Mucosa of descending colon (tissue), 3 donors: ENCODE data around the gene ADGRF4. TPM values are rescaled to one million over a fixed set of nuclear protein-coding genes. Genes with fewer than 3 reads are reported as not detected.

Source experiments
- ATAC-seq: fragments of 200-7000 bp; cut with Tn5 transposase; one replicate; pipeline ENCODE4 v1.9.1; 2020; ENCODE audit warnings: mild to moderate bottlenecking, moderate library complexity
- DNase-seq, 3 donors: peaks; one replicate each; pipeline ENCODE4 v3.0.0-alpha.2; 2020
- H3K36me3 ChIP-seq: fragments of 200-600 bp; one replicate; pipeline ENCODE4 v1.8.0; 2021; ENCODE audit warnings: low read depth, mild to moderate bottlenecking
- H3K4me1 ChIP-seq: fragments of 200-600 bp; one replicate; pipeline ENCODE4 v1.8.0; 2021; ENCODE audit warnings: low read depth, mild to moderate bottlenecking
- H3K4me3 ChIP-seq: fragments of 200-600 bp; one replicate; pipeline ENCODE4 v1.8.0; 2021; ENCODE audit warnings: mild to moderate bottlenecking
- H3K9me3 ChIP-seq: fragments of 200-600 bp; one replicate; pipeline ENCODE4 v1.8.0; 2021; ENCODE audit warnings: mild to moderate bottlenecking
- intact Hi-C, 2 donors: fragments of 100-400 bp; cut with DNase I in 1 of 2; cut with micrococcal nuclease in 1 of 2; formaldehyde crosslinking; loops; one replicate each; pipeline versions ENCODE4 v1.11.0 to v1.11.1; 2022; cut with DNase I, micrococcal nuclease
- total RNA-seq, 3 donors: library from RNA; stranded (reverse); fragmentation: NEBNext Ultra II Directional in 2 of 3; extraction: Animal tissue kit (Norgen Biotek cat#: 25700) in 2 of 3; gene quantifications; one replicate each; pipeline versions ENCODE4 v1.2.1 to v1.2.4, GENCODE V29; 2021 to 2023
- TF ChIP-seq, protein P1 (sequence below): fragments of 200-600 bp; IDR thresholded peaks from one replicate; pipeline ENCODE4 v1.8.0; 2022; ENCODE audit warnings: antibody characterized with exemption, mild to moderate bottlenecking
- donor health status: DM: no; HTN: no; CAD: no; lungs with moderate emphysema.
- donor health status: DM: no; HTN: no; CAD: no.
- donor health status: DM: no; HTN: yes; CAD: no.

The ADGRF4 gene
- total RNA-seq, 3 donors from 2014 or later, result 0.79 to 3.9 (median 2.6) TPM

DNA sequence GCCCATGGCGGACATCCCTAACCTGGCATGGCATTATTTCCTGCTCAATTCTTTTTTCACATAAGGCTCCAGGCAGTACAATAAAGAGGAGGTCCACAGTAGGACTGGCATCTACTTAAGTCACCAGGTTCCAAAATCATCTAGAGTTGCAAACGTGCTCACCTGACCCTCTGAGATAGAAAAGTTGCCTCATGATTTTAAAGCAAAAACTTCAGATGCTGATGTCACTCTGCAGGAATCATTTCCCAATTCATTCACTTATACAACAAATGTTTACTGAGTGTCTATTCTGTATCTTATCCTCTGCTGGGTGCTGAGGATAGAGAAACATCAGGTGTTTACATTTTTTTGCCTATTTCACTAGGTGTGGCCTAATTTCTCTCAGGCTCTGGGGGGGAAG is 2.2 kb downstream of the ADGRF4 start:
- intact Hi-C loops, result no loop called here
- ATAC-seq (no peak), DNase-seq (no peak)
- TF ChIP-seq, protein P1, sequence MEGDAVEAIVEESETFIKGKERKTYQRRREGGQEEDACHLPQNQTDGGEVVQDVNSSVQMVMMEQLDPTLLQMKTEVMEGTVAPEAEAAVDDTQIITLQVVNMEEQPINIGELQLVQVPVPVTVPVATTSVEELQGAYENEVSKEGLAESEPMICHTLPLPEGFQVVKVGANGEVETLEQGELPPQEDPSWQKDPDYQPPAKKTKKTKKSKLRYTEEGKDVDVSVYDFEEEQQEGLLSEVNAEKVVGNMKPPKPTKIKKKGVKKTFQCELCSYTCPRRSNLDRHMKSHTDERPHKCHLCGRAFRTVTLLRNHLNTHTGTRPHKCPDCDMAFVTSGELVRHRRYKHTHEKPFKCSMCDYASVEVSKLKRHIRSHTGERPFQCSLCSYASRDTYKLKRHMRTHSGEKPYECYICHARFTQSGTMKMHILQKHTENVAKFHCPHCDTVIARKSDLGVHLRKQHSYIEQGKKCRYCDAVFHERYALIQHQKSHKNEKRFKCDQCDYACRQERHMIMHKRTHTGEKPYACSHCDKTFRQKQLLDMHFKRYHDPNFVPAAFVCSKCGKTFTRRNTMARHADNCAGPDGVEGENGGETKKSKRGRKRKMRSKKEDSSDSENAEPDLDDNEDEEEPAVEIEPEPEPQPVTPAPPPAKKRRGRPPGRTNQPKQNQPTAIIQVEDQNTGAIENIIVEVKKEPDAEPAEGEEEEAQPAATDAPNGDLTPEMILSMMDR, result no peak
- Histone ChIP-seq H3K4me1 (peaks cover 15% of the 10 kb centered on the region), H3K4me3 (no peak overlapping the region), H3K9me3 (no peaks in the 10 kb centered on the region), H3K36me3 (no peaks in the 10 kb centered on the region)

DNA sequence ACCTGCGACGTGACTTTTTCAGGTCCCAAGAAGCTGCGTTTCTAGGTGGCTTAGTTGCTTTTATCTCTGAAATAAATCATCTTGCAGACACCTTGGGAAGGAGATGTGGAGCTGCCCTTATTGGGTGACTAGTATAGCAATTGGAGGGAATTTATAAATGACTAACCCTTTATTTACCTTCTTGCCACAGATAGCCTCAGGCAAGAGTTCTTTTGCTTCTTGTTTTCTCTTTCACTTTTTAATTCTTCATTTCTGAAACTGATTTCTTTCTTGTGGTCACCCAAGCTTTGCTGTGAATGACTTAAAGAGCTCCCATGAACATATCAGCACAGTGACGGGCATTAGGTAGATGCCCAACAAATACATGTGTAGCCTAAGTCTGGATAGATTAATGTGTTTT is 3.0 kb downstream of the ADGRF4 start:
- H3K9me3 ChIP-seq, result no peaks in the 10 kb centered on the region

DNA sequence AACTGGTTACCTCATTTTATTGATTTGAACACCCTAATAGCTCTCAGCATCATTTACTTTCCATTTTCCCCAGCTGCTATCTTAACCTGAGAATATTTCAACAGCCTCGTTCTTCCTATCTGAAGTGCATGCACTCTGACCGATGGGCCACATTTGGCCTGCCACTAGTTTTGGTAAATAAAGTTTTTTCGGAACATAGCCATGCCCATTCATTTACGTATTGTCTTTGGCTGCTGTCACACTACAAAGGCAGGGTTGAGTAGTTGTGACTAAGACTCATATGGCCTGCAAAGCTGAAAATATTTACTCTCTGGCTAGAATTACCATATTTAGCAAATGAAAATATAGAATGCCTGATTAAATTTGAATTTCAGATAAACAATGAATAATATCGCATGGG is 10.8 kb downstream of the ADGRF4 start:
- no peaks in the 10 kb centered on the region for H3K36me3 ChIP-seq
- TF ChIP-seq, protein P1, result no peak
- H3K4me3 ChIP-seq, result no peak overlapping the region
- intact Hi-C loops, result no loop called here
- no peaks in the 10 kb centered on the region for H3K9me3 ChIP-seq
- DNase-seq, result no peak
- no peaks in the 10 kb centered on the region for H3K4me1 ChIP-seq
- ATAC-seq, result peak; percentile 26

More for the DNA sequence above, 3.0 kb downstream of the ADGRF4 start:
- DNase-seq (no peak), ATAC-seq (no peak)
- intact Hi-C loops, result no loop called here
- Histone ChIP-seq H3K36me3 (no peaks in the 10 kb centered on the region), H3K4me3 (no peak overlapping the region), H3K4me1 (peaks cover 15% of the 10 kb centered on the region)
- TF ChIP-seq, protein P1, result no peak

DNA sequence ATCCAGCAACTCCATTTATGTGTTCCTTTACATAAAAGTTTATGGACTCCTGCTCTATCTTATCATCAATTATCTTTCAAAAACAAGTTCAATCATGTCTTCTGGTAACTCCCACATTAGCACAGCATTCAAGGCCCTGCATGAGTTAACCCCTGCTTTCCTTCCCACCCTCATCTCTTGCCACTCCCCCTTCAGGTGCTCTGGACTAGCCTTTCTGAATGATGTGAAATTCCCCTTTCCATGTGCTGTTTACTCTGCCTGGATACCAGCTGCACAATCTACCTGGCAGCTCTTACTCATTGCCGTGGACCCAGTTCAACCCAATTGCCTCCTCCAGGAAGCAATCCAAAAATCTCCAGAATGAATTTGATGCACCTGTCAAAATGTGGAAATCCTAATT is 11.9 kb downstream of the ADGRF4 start:
- Histone ChIP-seq H3K9me3 (no peaks in the 10 kb centered on the region), H3K36me3 (no peaks in the 10 kb centered on the region), H3K4me1 (no peaks in the 10 kb centered on the region), H3K4me3 (no peak overlapping the region)
- intact Hi-C loops, result no loop called here
- DNase-seq, result no peak
- TF ChIP-seq, protein P1, result no peak
- ATAC-seq, result peak; percentile 60

DNA sequence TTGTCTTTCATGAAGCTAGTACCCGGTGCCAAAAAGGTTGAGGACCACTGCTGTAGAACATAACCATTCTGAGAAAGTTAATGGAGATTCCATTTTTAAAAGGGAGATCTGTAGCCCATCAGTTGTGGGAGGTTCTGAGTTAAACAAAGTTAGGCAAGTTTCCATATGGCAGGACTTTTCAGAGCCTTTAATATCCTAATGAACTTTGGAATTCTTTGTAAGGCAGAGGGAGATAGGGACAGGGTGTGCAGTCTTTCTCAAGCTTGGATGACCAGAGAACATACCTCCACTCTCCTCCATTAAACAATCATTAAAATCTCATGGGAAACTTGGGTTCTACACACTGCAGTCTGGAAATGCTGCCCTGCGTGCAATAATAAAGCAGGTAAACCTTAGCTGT is 14.8 kb downstream of the ADGRF4 start:
- no peaks in the 10 kb centered on the region for H3K9me3 ChIP-seq
- DNase-seq (no peak), ATAC-seq (no peak)

DNA sequence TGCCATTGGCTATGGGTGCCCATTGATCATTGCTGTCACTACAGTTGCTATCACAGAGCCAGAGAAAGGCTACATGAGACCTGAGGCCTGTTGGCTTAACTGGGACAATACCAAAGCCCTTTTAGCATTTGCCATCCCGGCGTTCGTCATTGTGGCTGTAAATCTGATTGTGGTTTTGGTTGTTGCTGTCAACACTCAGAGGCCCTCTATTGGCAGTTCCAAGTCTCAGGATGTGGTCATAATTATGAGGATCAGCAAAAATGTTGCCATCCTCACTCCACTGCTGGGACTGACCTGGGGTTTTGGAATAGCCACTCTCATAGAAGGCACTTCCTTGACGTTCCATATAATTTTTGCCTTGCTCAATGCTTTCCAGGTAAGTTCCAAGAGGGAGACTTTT is 16.4 kb downstream of the ADGRF4 start:
- no peaks in the 10 kb centered on the region for H3K36me3 ChIP-seq
- no peaks in the 10 kb centered on the region for H3K9me3 ChIP-seq
- ATAC-seq (no peak), DNase-seq (no peak)
- no peaks in the 10 kb centered on the region for H3K4me1 ChIP-seq
- TF ChIP-seq, protein P1, result no peak
- H3K4me3 ChIP-seq, result no peak overlapping the region
- intact Hi-C loops, result no loop called here

More for the DNA sequence above, 14.8 kb downstream of the ADGRF4 start:
- TF ChIP-seq, protein P1, result no peak
- intact Hi-C loops, result no loop called here
- H3K4me3 ChIP-seq, result no peak overlapping the region
- no peaks in the 10 kb centered on the region for H3K4me1 ChIP-seq
- H3K36me3 ChIP-seq, result no peaks in the 10 kb centered on the region
